ENCODE results near the gene TTLL11.

TTLL11 gene

GRCh38 chr9:121885345-121885901, 207.7 kb downstream of the TTLL11 start:
- no peak overlapping the region for H3K4ac ChIP-seq (ENCODE audit: low read length)
- no peak overlapping the region for H2BK120ac ChIP-seq (ENCODE audit: low read depth, low read length)
- no CpG with 5 or more reads among the region's 6 CpGs for WGBS, 2 donors (ENCODE audit: extremely low coverage in 2 of 2, insufficient read length in 2 of 2, insufficient replicate concordance in 1 of 2)

GRCh38 chr9:121884057-121884541, 209.0 kb downstream of the TTLL11 start:
- H3K23ac ChIP-seq (ENCODE audit: low read depth, low read length, poor library complexity) = no peak overlapping the region
- no peaks in the 10 kb centered on the region for H3K36me3 ChIP-seq (replicated peaks in 1 of 2; ENCODE audit: control insufficient read depth in 2 of 2, insufficient read depth in 2 of 2, low read length in 2 of 2)
- no peak overlapping the region for H2BK12ac ChIP-seq (ENCODE audit: low read length)
- H2BK5ac ChIP-seq (ENCODE audit: low read length) = no peak overlapping the region
- no peak overlapping the region for H3K9ac ChIP-seq (ENCODE audit: low read depth, low read length, poor library complexity)
- DNase-seq (ENCODE audit: low spot score) = peak; percentile 87
- peaks cover 0 to 83% (median 0%) of the 10 kb centered on the region in 3 experiments for H3K27me3 ChIP-seq (ENCODE audit: control insufficient read depth in 3 of 3, insufficient read depth in 3 of 3, low read depth in 1 of 3, low read length in 3 of 3)
- WGBS, 2 donors (ENCODE audit: extremely low coverage in 2 of 2, insufficient read length in 2 of 2, insufficient replicate concordance in 1 of 2) = no CpG with 5 or more reads among the region's 12 CpGs
- H2AFZ ChIP-seq (ENCODE audit: low read length) = no peak overlapping the region
- H4K91ac ChIP-seq (ENCODE audit: low read depth, low read length, poor library complexity) = no peak overlapping the region
- H3K4me2 ChIP-seq (ENCODE audit: insufficient read depth, low read length, poor library complexity, severe bottlenecking) = peak overlapping the region; percentile 41
- peaks cover 23 to 58% of the 10 kb centered on the region in 2 donors for H3K4me1 ChIP-seq (ENCODE audit: control insufficient read depth in 2 of 2, insufficient read depth in 1 of 2, low read depth in 1 of 2, low read length in 2 of 2)
- no peak overlapping the region for H3K14ac ChIP-seq (ENCODE audit: low read length)
- H3K4ac ChIP-seq (ENCODE audit: low read length) = no peak overlapping the region
- H3K9me3 ChIP-seq (replicated peaks in 1 of 2; ENCODE audit: control insufficient read depth in 2 of 2, insufficient read depth in 1 of 2, low read depth in 1 of 2, low read length in 2 of 2) = no peaks in the 10 kb centered on the region
- H2BK120ac ChIP-seq (ENCODE audit: low read depth, low read length) = no peak overlapping the region
- no peak overlapping the region for H2AK5ac ChIP-seq (ENCODE audit: low read depth, low read length)
- no peak overlapping the region for H2BK15ac ChIP-seq (ENCODE audit: low read length)
- H3K4me3 ChIP-seq (ENCODE audit: low read length in 2 of 2) = peak overlapping the region in 1 of 2 donors; percentile 14
- no peaks in the 10 kb centered on the region for H3K79me1 ChIP-seq (ENCODE audit: low read depth, low read length)
- H3K27ac ChIP-seq (replicated peaks; ENCODE audit: low read length) = peak overlapping the region; percentile 20
- no peak overlapping the region for H4K8ac ChIP-seq (ENCODE audit: low read depth, low read length)
- no peak overlapping the region for H3K18ac ChIP-seq (ENCODE audit: low read length)

More at GRCh38 chr9:121885345-121885901, 207.7 kb downstream of the TTLL11 start:
- Histone ChIP-seq H3K79me1 (ENCODE audit: low read depth, low read length) (no peaks in the 10 kb centered on the region), H3K4me1 (ENCODE audit: control insufficient read depth in 2 of 2, insufficient read depth in 1 of 2, low read depth in 1 of 2, low read length in 2 of 2) (peaks cover 23 to 58% of the 10 kb centered on the region in 2 donors), H3K27ac (replicated peaks; ENCODE audit: low read length) (no peak overlapping the region), H2BK5ac (ENCODE audit: low read length) (no peak overlapping the region), H3K9me3 (replicated peaks in 1 of 2; ENCODE audit: control insufficient read depth in 2 of 2, insufficient read depth in 1 of 2, low read depth in 1 of 2, low read length in 2 of 2) (no peaks in the 10 kb centered on the region), H3K36me3 (replicated peaks in 1 of 2; ENCODE audit: control insufficient read depth in 2 of 2, insufficient read depth in 2 of 2, low read length in 2 of 2) (no peaks in the 10 kb centered on the region), H3K9ac (ENCODE audit: low read depth, low read length, poor library complexity) (no peak overlapping the region), H3K23ac (ENCODE audit: low read depth, low read length, poor library complexity) (no peak overlapping the region), H2AK5ac (ENCODE audit: low read depth, low read length) (peak overlapping the region; percentile 12), H2BK15ac (ENCODE audit: low read length) (no peak overlapping the region), H3K18ac (ENCODE audit: low read length) (no peak overlapping the region), H2AFZ (ENCODE audit: low read length) (no peak overlapping the region), H2BK12ac (ENCODE audit: low read length) (no peak overlapping the region), H4K91ac (ENCODE audit: low read depth, low read length, poor library complexity) (no peak overlapping the region), H3K4me2 (ENCODE audit: insufficient read depth, low read length, poor library complexity, severe bottlenecking) (no peak overlapping the region), H3K14ac (ENCODE audit: low read length) (no peak overlapping the region), H3K27me3 (ENCODE audit: control insufficient read depth in 3 of 3, insufficient read depth in 3 of 3, low read depth in 1 of 3, low read length in 3 of 3) (peaks cover 0 to 81% (median 0%) of the 10 kb centered on the region in 3 experiments), H4K8ac (ENCODE audit: low read depth, low read length) (no peak overlapping the region), H3K4me3 (ENCODE audit: low read length in 2 of 2) (no peak overlapping the region)
- DNase-seq (ENCODE audit: low spot score) = no peak

- Histone ChIP-seq H3K18ac (ENCODE audit: low read length) (no peak overlapping the region), H2AFZ (ENCODE audit: low read length) (no peak overlapping the region), H3K27me3 (ENCODE audit: control insufficient read depth in 3 of 3, insufficient read depth in 3 of 3, low read depth in 1 of 3, low read length in 3 of 3) (peaks cover 0 to 83% (median 0%) of the 10 kb centered on the region in 3 experiments), H3K4me1 (ENCODE audit: control insufficient read depth in 2 of 2, insufficient read depth in 1 of 2, low read depth in 1 of 2, low read length in 2 of 2) (peaks cover 29 to 57% of the 10 kb centered on the region in 2 donors), H3K36me3 (replicated peaks in 1 of 2; ENCODE audit: control insufficient read depth in 2 of 2, insufficient read depth in 2 of 2, low read length in 2 of 2) (no peaks in the 10 kb centered on the region), H4K8ac (ENCODE audit: low read depth, low read length) (no peak overlapping the region), H3K23ac (ENCODE audit: low read depth, low read length, poor library complexity) (no peak overlapping the region), H3K79me1 (ENCODE audit: low read depth, low read length) (no peaks in the 10 kb centered on the region), H3K9me3 (replicated peaks in 1 of 2; ENCODE audit: control insufficient read depth in 2 of 2, insufficient read depth in 1 of 2, low read depth in 1 of 2, low read length in 2 of 2) (no peaks in the 10 kb centered on the region), H3K4ac (ENCODE audit: low read length) (no peak overlapping the region), H2BK15ac (ENCODE audit: low read length) (no peak overlapping the region), H4K91ac (ENCODE audit: low read depth, low read length, poor library complexity) (no peak overlapping the region), H2BK12ac (ENCODE audit: low read length) (no peak overlapping the region), H3K9ac (ENCODE audit: low read depth, low read length, poor library complexity) (no peak overlapping the region), H2BK5ac (ENCODE audit: low read length) (no peak overlapping the region), H3K27ac (replicated peaks; ENCODE audit: low read length) (peak overlapping the region; percentile 20), H2AK5ac (ENCODE audit: low read depth, low read length) (no peak overlapping the region), H3K4me3 (ENCODE audit: low read length in 2 of 2) (peak overlapping the region in 1 of 2 donors; percentile 14), H3K14ac (ENCODE audit: low read length) (no peak overlapping the region), H2BK120ac (ENCODE audit: low read depth, low read length) (no peak overlapping the region), H3K4me2 (ENCODE audit: insufficient read depth, low read length, poor library complexity, severe bottlenecking) (peak overlapping the region; percentile 41)
- WGBS, 2 donors (ENCODE audit: extremely low coverage in 2 of 2, insufficient read length in 2 of 2, insufficient replicate concordance in 1 of 2) = no CpG with 5 or more reads among the region's 8 CpGs
- DNase-seq (ENCODE audit: low spot score) = no peak
These were observed 209.6 kb downstream of the TTLL11 start for GRCh38 chr9:121883281-121884056.

GRCh38 chr9:121881920-121882500, 211.1 kb downstream of the TTLL11 start:
- no peak overlapping the region for H4K91ac ChIP-seq (ENCODE audit: low read depth, low read length, poor library complexity)
- H3K9ac ChIP-seq (ENCODE audit: low read depth, low read length, poor library complexity) = peak overlapping the region; percentile 60
- H4K8ac ChIP-seq (ENCODE audit: low read depth, low read length) = no peak overlapping the region
- H2BK12ac ChIP-seq (ENCODE audit: low read length) = no peak overlapping the region
- no peak overlapping the region for H2AFZ ChIP-seq (ENCODE audit: low read length)
- no peak overlapping the region for H2BK5ac ChIP-seq (ENCODE audit: low read length)
- no peak overlapping the region for H2AK5ac ChIP-seq (ENCODE audit: low read depth, low read length)
- no peaks in the 10 kb centered on the region for H3K36me3 ChIP-seq (replicated peaks in 1 of 2; ENCODE audit: control insufficient read depth in 2 of 2, insufficient read depth in 2 of 2, low read length in 2 of 2)
- H3K27ac ChIP-seq (replicated peaks; ENCODE audit: low read length) = no peak overlapping the region
- H3K27me3 ChIP-seq (ENCODE audit: control insufficient read depth in 3 of 3, insufficient read depth in 3 of 3, low read depth in 1 of 3, low read length in 3 of 3) = peaks cover 0 to 84% (median 0%) of the 10 kb centered on the region in 3 experiments
- no peak for DNase-seq (ENCODE audit: low spot score)
- H2BK15ac ChIP-seq (ENCODE audit: low read length) = no peak overlapping the region
- no peak overlapping the region for H3K23ac ChIP-seq (ENCODE audit: low read depth, low read length, poor library complexity)
- H3K14ac ChIP-seq (ENCODE audit: low read length) = no peak overlapping the region
- H3K9me3 ChIP-seq (replicated peaks in 1 of 2; ENCODE audit: control insufficient read depth in 2 of 2, insufficient read depth in 1 of 2, low read depth in 1 of 2, low read length in 2 of 2) = no peaks in the 10 kb centered on the region
- H3K4me2 ChIP-seq (ENCODE audit: insufficient read depth, low read length, poor library complexity, severe bottlenecking) = no peak overlapping the region
- H3K4ac ChIP-seq (ENCODE audit: low read length) = no peak overlapping the region
- H2BK120ac ChIP-seq (ENCODE audit: low read depth, low read length) = no peak overlapping the region
- H3K4me1 ChIP-seq (ENCODE audit: control insufficient read depth in 2 of 2, insufficient read depth in 1 of 2, low read depth in 1 of 2, low read length in 2 of 2) = peaks cover 32 to 48% of the 10 kb centered on the region in 2 donors
- WGBS, 2 donors (ENCODE audit: extremely low coverage in 2 of 2, insufficient read length in 2 of 2, insufficient replicate concordance in 1 of 2) = no CpG with 5 or more reads among the region's 7 CpGs
- H3K18ac ChIP-seq (ENCODE audit: low read length) = no peak overlapping the region
- H3K4me3 ChIP-seq (ENCODE audit: low read length in 2 of 2) = no peak overlapping the region
- H3K79me1 ChIP-seq (ENCODE audit: low read depth, low read length) = no peaks in the 10 kb centered on the region
